Fibroblast of skin of scalp (primary cell): Measurements from ENCODE around the gene ZNF25. TPM values are rescaled to one million over a fixed set of nuclear protein-coding genes. Genes with fewer than 3 reads are reported as not detected.
A peak's percentile ranks its signal among the peaks of the same experiment; 100 is the strongest.
"Not testable (repeated sequence)": the region's sequence is repeated elsewhere in the genome, so short reads cannot be mapped to it uniquely, and the experiment has no call there.

ENCODE experiments used
- DNase-seq: peaks from one replicate; pipeline ENCODE4 v3.0.0-alpha.2; 2013
- polyA plus RNA-seq, 2 experiments: library from polyadenylated mRNA; unstranded; fragments of 120-200 nt; gene quantifications; one replicate each; pipeline ENCODE4 v1.2.1, GENCODE V29; 2013; ENCODE audit not compliant: insufficient read length in 2 of 2

Gene ZNF25
- 9.9 TPM for polyA plus RNA-seq (2013, experiment 1 of 2; ENCODE audit: insufficient read length)
- 10.6 TPM for polyA plus RNA-seq (2013, experiment 2 of 2; ENCODE audit: insufficient read length)

- peak; percentile 99 for DNase-seq
Measured at GRCh38 chr10:37976091-37976879, at the start of gene ZNF25. ZNF25 (minus strand) TSS chr10:37976647; CDS start chr10:37971722, 4,925 bp downstream.

GRCh38 chr10:38025283-38025682 lies 48.8 kb upstream of the ZNF25 start:
- DNase-seq, result no peak

- DNase-seq, result not testable (repeated sequence)
Measured at GRCh38 chr10:38019124-38019523, 42.7 kb upstream of the ZNF25 start.

GRCh38 chr10:38016354-38016753 lies 39.9 kb upstream of the ZNF25 start:
- DNase-seq, result no peak

- peak; percentile 84 for DNase-seq
Measured at GRCh38 chr10:38010119-38010903, 33.9 kb upstream of the ZNF25 start, which contains the start of gene ZNF33A. ZNF33A (plus strand) TSS chr10:38010675; CDS start chr10:38012342, 1,667 bp downstream.

GRCh38 chr10:38007991-38008390 lies 31.5 kb upstream of the ZNF25 start:
- DNase-seq, result no peak

GRCh38 chr10:38007551-38007950 lies 31.1 kb upstream of the ZNF25 start:
- peak; percentile 1 for DNase-seq

- no peak for DNase-seq
Measured at GRCh38 chr10:38003588-38003987, 27.1 kb upstream of the ZNF25 start.

- no peak for DNase-seq
Measured at GRCh38 chr10:38003026-38003425, 26.6 kb upstream of the ZNF25 start.

GRCh38 chr10:38000474-38000873 lies 24.0 kb upstream of the ZNF25 start:
- DNase-seq, result not testable (repeated sequence)

GRCh38 chr10:37998920-37999319 lies 22.5 kb upstream of the ZNF25 start:
- DNase-seq, result not testable (repeated sequence)

- no peak for DNase-seq
Measured at GRCh38 chr10:37992083-37992482, 15.6 kb upstream of the ZNF25 start.

- no peak for DNase-seq
Measured at GRCh38 chr10:37991655-37992054, 15.2 kb upstream of the ZNF25 start.

GRCh38 chr10:37976880-37977203 lies 395 bp upstream of the ZNF25 start:
- DNase-seq, result no peak

- peak; percentile 12 for DNase-seq
Measured at GRCh38 chr10:37975401-37975991, 951 bp downstream of the ZNF25 start.

GRCh38 chr10:37972396-37972795 lies 4.1 kb downstream of the ZNF25 start:
- no peak for DNase-seq

GRCh38 chr10:37965006-37965405 lies 11.4 kb downstream of the ZNF25 start:
- DNase-seq, result no peak

- DNase-seq, result no peak
Measured at GRCh38 chr10:37960591-37961137, 15.8 kb downstream of the ZNF25 start.

- no peak for DNase-seq
Measured at GRCh38 chr10:37957841-37958240, 18.6 kb downstream of the ZNF25 start.

GRCh38 chr10:37952926-37953325 lies 23.5 kb downstream of the ZNF25 start:
- DNase-seq, result peak; percentile 51

- DNase-seq, result peak; percentile 69
Measured at GRCh38 chr10:37952043-37952755, 24.2 kb downstream of the ZNF25 start.

- DNase-seq, result no peak
Measured at GRCh38 chr10:37948210-37948609, 28.2 kb downstream of the ZNF25 start.
